SK-N-SH treated with all-trans-retinoic acid at 6 μM for 48 hours (cell line): ENCODE measurements around the gene MT1HL1.

Source experiments
- ATAC-seq: fragments of 200-7000 bp; cut with Tn5 transposase; 3 replicates; pipeline ENCODE4 v1.9.1; 2020; ENCODE audit warnings: mild to moderate bottlenecking, moderate library complexity
- BACH2 ChIP-seq: fragments of 250-450 bp; sonication (Bioruptor Pico); IDR thresholded peaks from 2 replicates; pipeline ENCODE4 v1.9.0; 2021; ENCODE audit warnings: mild to moderate bottlenecking, borderline replicate concordance
- CSDC2 ChIP-seq: fragments of 250-450 bp; sonication (Bioruptor Pico); IDR thresholded peaks from 2 replicates; pipeline ENCODE4 v1.5.0; 2020; ENCODE audit warnings: mild to moderate bottlenecking, moderate library complexity
- GLIS3 ChIP-seq: fragments of 250-450 bp; sonication (Bioruptor Pico); IDR thresholded peaks from 2 replicates; pipeline ENCODE4 v1.5.0; 2020; ENCODE audit warnings: mild to moderate bottlenecking, moderate library complexity
- ISL1 ChIP-seq: fragments of 250-450 bp; sonication (Bioruptor Pico); IDR thresholded peaks from 2 replicates; pipeline ENCODE4 v2.1.2; 2022; ENCODE audit warnings: mild to moderate bottlenecking, moderate library complexity
- OSR1 ChIP-seq: fragments of 250-450 bp; sonication (Bioruptor Pico); IDR thresholded peaks from 2 replicates; pipeline ENCODE4 v1.8.0; 2022; ENCODE audit warnings: moderate library complexity, mild to moderate bottlenecking, inconsistent platforms
- PPARA ChIP-seq: fragments of 250-450 bp; sonication (Bioruptor Pico); IDR thresholded peaks from 2 replicates; pipeline ENCODE4 v1.5.0; 2020; ENCODE audit warnings: mild to moderate bottlenecking, borderline replicate concordance
- RARB ChIP-seq: fragments of 250-450 bp; sonication (Bioruptor Pico); IDR thresholded peaks from 2 replicates; pipeline ENCODE4 v1.8.0; 2021; ENCODE audit warnings: mild to moderate bottlenecking, moderate library complexity
- SNAI2 ChIP-seq: fragments of 250-450 bp; sonication (Bioruptor Pico); IDR thresholded peaks from 2 replicates; pipeline ENCODE4 v1.5.0; 2020; ENCODE audit warnings: mild to moderate bottlenecking, moderate library complexity
- TCF4 ChIP-seq: fragments of 250-450 bp; sonication (Bioruptor Pico); IDR thresholded peaks from 2 replicates; pipeline ENCODE4 v1.8.0; 2021; ENCODE audit warnings: mild to moderate bottlenecking, moderate library complexity, borderline replicate concordance
- TOX ChIP-seq: fragments of 250-450 bp; sonication (Bioruptor Pico); IDR thresholded peaks from 2 replicates; pipeline ENCODE4 v1.8.0; 2021; ENCODE audit warnings: mild to moderate bottlenecking, moderate library complexity, borderline replicate concordance
- ZC3H10 ChIP-seq: fragments of 250-450 bp; sonication (Bioruptor Pico); IDR thresholded peaks from 2 replicates; pipeline ENCODE4 v1.5.1; 2021; ENCODE audit warnings: mild to moderate bottlenecking, moderate library complexity
- ZFP3 ChIP-seq: fragments of 250-450 bp; sonication (Bioruptor Pico); IDR thresholded peaks from 2 replicates; pipeline ENCODE4 v1.5.0; 2020; ENCODE audit warnings: mild to moderate bottlenecking, moderate library complexity
- ZFP30 ChIP-seq: fragments of 450-650 bp; formaldehyde crosslinking; IDR thresholded peaks from 2 replicates; pipeline ENCODE4 v1.5.0; 2022; ENCODE audit warnings: mild to moderate bottlenecking, moderate library complexity
- ZNF70 ChIP-seq: fragments of 450-650 bp; formaldehyde crosslinking; IDR thresholded peaks from 2 replicates; pipeline ENCODE4 v1.5.0; 2020; ENCODE audit warnings: mild to moderate bottlenecking, moderate library complexity
- ZNF8 ChIP-seq: fragments of 450-650 bp; formaldehyde crosslinking; IDR thresholded peaks from 2 replicates; pipeline ENCODE4 v1.5.0; 2020; ENCODE audit warnings: mild to moderate bottlenecking, moderate library complexity
- TF ChIP-seq, protein P1 (sequence below): fragments of 250-450 bp; sonication (Bioruptor Pico); IDR thresholded peaks from 2 replicates; pipeline ENCODE4 v1.5.1; 2020; ENCODE audit warnings: low read depth, mild to moderate bottlenecking, moderate library complexity
- TF ChIP-seq, protein P2 (sequence below): fragments of 250-450 bp; sonication (Bioruptor Pico); IDR thresholded peaks from 2 replicates; pipeline ENCODE4 v1.8.0; 2021; ENCODE audit warnings: low read depth, mild to moderate bottlenecking, moderate library complexity, borderline replicate concordance
- TF ChIP-seq, protein P3 (sequence below): fragments of 250-450 bp; sonication (Bioruptor Pico); IDR thresholded peaks from 2 replicates; pipeline ENCODE4 v1.5.0; 2020; ENCODE audit warnings: mild to moderate bottlenecking, moderate library complexity
- TF ChIP-seq, protein P4 (sequence below): fragments of 250-450 bp; sonication (Bioruptor Pico); IDR thresholded peaks from 2 replicates; pipeline ENCODE4 v1.5.1; 2021; ENCODE audit warnings: mild to moderate bottlenecking, moderate library complexity
- TF ChIP-seq, protein P5 (sequence below): fragments of 250-450 bp; sonication (Bioruptor Pico); IDR thresholded peaks from 2 replicates; pipeline ENCODE4 v1.8.0; 2020; ENCODE audit warnings: mild to moderate bottlenecking, moderate library complexity, borderline replicate concordance

The MT1HL1 gene

DNA sequence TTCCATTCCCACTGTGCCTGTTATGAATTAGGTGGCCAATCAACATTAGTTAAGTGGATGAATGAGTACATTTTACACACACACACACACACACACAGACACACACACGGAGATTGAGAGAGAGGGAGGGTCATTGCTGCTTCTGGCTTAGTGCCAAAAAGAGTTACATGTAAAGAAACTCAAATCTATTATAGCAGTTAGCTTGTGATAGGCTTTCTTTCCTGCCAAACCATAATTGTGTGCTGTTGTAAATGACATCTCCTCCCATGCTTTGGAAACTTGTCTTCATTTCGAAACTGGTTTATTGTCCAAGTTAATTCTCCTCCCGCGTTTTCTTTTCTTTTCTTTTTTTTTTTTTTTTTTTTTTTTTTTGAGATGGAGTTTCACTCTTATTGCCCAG is 1.4 kb upstream of the MT1HL1 start:
- no peak for TF ChIP-seq RARB (CRISPR knock-in tag)
- TF ChIP-seq, protein P1, sequence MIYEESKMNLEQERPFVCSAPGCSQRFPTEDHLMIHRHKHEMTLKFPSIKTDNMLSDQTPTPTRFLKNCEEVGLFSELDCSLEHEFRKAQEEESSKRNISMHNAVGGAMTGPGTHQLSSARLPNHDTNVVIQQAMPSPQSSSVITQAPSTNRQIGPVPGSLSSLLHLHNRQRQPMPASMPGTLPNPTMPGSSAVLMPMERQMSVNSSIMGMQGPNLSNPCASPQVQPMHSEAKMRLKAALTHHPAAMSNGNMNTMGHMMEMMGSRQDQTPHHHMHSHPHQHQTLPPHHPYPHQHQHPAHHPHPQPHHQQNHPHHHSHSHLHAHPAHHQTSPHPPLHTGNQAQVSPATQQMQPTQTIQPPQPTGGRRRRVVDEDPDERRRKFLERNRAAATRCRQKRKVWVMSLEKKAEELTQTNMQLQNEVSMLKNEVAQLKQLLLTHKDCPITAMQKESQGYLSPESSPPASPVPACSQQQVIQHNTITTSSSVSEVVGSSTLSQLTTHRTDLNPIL (CRISPR knock-in tag), result no peak
- TF ChIP-seq, protein P2, sequence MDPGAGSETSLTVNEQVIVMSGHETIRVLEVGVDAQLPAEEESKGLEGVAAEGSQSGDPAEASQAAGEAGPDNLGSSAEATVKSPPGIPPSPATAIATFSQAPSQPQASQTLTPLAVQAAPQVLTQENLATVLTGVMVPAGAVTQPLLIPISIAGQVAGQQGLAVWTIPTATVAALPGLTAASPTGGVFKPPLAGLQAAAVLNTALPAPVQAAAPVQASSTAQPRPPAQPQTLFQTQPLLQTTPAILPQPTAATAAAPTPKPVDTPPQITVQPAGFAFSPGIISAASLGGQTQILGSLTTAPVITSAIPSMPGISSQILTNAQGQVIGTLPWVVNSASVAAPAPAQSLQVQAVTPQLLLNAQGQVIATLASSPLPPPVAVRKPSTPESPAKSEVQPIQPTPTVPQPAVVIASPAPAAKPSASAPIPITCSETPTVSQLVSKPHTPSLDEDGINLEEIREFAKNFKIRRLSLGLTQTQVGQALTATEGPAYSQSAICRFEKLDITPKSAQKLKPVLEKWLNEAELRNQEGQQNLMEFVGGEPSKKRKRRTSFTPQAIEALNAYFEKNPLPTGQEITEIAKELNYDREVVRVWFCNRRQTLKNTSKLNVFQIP (CRISPR knock-in tag), result no peak
- TF ChIP-seq TCF4 (CRISPR knock-in tag), result no peak
- no peak for TF ChIP-seq PPARA
- TF ChIP-seq ZFP30, result no peak
- no peak for TF ChIP-seq ZC3H10 (CRISPR knock-in tag)
- no peak for ATAC-seq

DNA sequence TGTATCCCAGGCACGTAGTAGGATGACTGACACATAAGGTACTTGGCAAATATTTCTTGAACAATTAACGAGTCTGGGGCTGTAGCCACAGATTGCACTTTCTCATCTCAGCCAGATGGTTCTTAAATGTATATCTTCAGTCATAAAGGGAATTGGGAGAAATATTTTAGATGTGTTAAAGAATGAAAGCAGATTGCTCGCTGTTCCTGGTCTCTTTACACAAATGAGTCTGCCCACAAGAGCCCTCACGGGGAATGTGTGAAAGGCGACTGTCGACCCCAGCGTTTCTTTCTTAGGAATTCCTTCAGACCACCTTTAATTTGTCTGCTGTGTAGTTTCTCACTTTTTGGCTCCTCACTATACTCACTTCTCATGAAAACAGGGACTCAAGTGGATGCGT is 725 bp downstream of the MT1HL1 start:
- TF ChIP-seq ZNF8 (CRISPR knock-in tag) (no peak), ZFP3 (CRISPR knock-in tag) (no peak), TOX (CRISPR knock-in tag) (no peak), ISL1 (CRISPR knock-in tag) (no peak), BACH2 (no peak), CSDC2 (CRISPR knock-in tag) (no peak), SNAI2 (no peak), GLIS3 (no peak), PPARA (no peak), OSR1 (CRISPR knock-in tag) (no peak), ZC3H10 (CRISPR knock-in tag) (no peak), RARB (CRISPR knock-in tag) (no peak), ZNF70 (CRISPR knock-in tag) (no peak), ZFP30 (no peak)
- TF ChIP-seq, protein P3, sequence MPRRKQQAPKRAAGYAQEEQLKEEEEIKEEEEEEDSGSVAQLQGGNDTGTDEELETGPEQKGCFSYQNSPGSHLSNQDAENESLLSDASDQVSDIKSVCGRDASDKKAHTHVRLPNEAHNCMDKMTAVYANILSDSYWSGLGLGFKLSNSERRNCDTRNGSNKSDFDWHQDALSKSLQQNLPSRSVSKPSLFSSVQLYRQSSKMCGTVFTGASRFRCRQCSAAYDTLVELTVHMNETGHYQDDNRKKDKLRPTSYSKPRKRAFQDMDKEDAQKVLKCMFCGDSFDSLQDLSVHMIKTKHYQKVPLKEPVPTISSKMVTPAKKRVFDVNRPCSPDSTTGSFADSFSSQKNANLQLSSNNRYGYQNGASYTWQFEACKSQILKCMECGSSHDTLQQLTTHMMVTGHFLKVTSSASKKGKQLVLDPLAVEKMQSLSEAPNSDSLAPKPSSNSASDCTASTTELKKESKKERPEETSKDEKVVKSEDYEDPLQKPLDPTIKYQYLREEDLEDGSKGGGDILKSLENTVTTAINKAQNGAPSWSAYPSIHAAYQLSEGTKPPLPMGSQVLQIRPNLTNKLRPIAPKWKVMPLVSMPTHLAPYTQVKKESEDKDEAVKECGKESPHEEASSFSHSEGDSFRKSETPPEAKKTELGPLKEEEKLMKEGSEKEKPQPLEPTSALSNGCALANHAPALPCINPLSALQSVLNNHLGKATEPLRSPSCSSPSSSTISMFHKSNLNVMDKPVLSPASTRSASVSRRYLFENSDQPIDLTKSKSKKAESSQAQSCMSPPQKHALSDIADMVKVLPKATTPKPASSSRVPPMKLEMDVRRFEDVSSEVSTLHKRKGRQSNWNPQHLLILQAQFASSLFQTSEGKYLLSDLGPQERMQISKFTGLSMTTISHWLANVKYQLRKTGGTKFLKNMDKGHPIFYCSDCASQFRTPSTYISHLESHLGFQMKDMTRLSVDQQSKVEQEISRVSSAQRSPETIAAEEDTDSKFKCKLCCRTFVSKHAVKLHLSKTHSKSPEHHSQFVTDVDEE (CRISPR knock-in tag), result no peak
- TF ChIP-seq, protein P4, sequence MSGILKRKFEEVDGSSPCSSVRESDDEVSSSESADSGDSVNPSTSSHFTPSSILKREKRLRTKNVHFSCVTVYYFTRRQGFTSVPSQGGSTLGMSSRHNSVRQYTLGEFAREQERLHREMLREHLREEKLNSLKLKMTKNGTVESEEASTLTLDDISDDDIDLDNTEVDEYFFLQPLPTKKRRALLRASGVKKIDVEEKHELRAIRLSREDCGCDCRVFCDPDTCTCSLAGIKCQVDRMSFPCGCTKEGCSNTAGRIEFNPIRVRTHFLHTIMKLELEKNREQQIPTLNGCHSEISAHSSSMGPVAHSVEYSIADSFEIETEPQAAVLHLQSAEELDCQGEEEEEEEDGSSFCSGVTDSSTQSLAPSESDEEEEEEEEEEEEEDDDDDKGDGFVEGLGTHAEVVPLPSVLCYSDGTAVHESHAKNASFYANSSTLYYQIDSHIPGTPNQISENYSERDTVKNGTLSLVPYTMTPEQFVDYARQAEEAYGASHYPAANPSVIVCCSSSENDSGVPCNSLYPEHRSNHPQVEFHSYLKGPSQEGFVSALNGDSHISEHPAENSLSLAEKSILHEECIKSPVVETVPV (CRISPR knock-in tag), result no peak
- TF ChIP-seq, protein P5, sequence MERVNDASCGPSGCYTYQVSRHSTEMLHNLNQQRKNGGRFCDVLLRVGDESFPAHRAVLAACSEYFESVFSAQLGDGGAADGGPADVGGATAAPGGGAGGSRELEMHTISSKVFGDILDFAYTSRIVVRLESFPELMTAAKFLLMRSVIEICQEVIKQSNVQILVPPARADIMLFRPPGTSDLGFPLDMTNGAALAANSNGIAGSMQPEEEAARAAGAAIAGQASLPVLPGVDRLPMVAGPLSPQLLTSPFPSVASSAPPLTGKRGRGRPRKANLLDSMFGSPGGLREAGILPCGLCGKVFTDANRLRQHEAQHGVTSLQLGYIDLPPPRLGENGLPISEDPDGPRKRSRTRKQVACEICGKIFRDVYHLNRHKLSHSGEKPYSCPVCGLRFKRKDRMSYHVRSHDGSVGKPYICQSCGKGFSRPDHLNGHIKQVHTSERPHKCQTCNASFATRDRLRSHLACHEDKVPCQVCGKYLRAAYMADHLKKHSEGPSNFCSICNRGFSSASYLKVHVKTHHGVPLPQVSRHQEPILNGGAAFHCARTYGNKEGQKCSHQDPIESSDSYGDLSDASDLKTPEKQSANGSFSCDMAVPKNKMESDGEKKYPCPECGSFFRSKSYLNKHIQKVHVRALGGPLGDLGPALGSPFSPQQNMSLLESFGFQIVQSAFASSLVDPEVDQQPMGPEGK (CRISPR knock-in tag), result no peak
- TF ChIP-seq, protein P1 (CRISPR knock-in tag), result no peak
- TF ChIP-seq, all 23 proteins: peak for 0
- no peak for ATAC-seq

DNA sequence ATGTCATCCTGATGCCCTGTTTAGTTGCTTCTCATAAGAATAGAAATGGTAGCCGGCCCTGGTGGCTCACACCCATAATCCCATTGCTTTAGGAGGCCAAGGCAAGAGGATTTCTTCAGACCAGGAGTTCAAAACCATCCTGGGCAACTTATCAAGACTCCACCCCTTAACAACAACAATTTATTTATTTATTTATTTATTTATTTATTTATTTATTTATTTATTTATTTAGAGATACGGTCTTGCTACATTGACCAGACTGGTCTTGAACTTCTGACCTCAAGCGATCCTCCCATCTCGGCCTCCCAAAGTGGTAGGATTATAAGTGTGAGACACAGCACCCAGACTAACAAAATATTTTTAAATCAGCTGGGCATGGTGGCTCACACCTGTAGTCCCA is 4.0 kb downstream of the MT1HL1 start:
- no peak for ATAC-seq
- TF ChIP-seq, protein P4 (CRISPR knock-in tag), result no peak
- TF ChIP-seq, protein P5 (CRISPR knock-in tag), result no peak
- no peak for TF ChIP-seq TCF4 (CRISPR knock-in tag)
- TF ChIP-seq, protein P3 (CRISPR knock-in tag), result no peak
- TF ChIP-seq GLIS3, result no peak
- TF ChIP-seq OSR1 (CRISPR knock-in tag), result no peak
- TF ChIP-seq ZNF8 (CRISPR knock-in tag), result no peak
- no peak for TF ChIP-seq RARB (CRISPR knock-in tag)
- TF ChIP-seq ZFP30, result no peak
